NT2/D1 (cell line): ENCODE measurements around the gene CHAF1A.

Source experiments
- DNase-seq: peaks from one replicate; pipeline ENCODE4 v3.0.0-alpha.2; 2011; ENCODE audit warnings: low read depth, low spot score
- H3K27me3 ChIP-seq: 2 replicates; pipeline ENCODE4 v1.6.0; 2011; ENCODE audit warnings: mild to moderate bottlenecking; ENCODE audit not compliant: insufficient read length, insufficient read depth
- H3K36me3 ChIP-seq: 2 replicates; pipeline ENCODE4 v1.6.1; 2011; ENCODE audit warnings: mild to moderate bottlenecking, low read length, mixed read lengths; ENCODE audit not compliant: insufficient read depth, insufficient read length
- H3K4me1 ChIP-seq: 2 replicates; pipeline ENCODE4 v1.5.1; 2011; ENCODE audit not compliant: insufficient read depth, insufficient read length
- H3K4me3 ChIP-seq: 2 replicates; pipeline ENCODE4 v1.5.1; 2011; ENCODE audit warnings: low read depth; ENCODE audit not compliant: insufficient read length
- H3K9ac ChIP-seq: 2 replicates; pipeline ENCODE4 v1.6.0; 2011; ENCODE audit warnings: low read depth; ENCODE audit not compliant: insufficient read length
- H3K9me3 ChIP-seq: 2 replicates; pipeline ENCODE4 v1.5.1; 2011; ENCODE audit warnings: mild to moderate bottlenecking, low read length; ENCODE audit not compliant: insufficient read depth
- SUZ12 ChIP-seq: IDR thresholded peaks from 2 replicates; pipeline ENCODE4 v1.6.1; 2011; ENCODE audit not compliant: insufficient read length, insufficient read depth; ENCODE audit errors: extremely low read depth
- YY1 ChIP-seq: IDR thresholded peaks from 2 replicates; pipeline ENCODE4 v1.6.1; 2011; ENCODE audit not compliant: insufficient read length, insufficient read depth
- ZNF274 ChIP-seq: IDR thresholded peaks from 2 replicates; pipeline ENCODE4 v1.6.1; 2011; ENCODE audit warnings: mild to moderate bottlenecking, low read depth, low read length

Gene CHAF1A

DNA sequence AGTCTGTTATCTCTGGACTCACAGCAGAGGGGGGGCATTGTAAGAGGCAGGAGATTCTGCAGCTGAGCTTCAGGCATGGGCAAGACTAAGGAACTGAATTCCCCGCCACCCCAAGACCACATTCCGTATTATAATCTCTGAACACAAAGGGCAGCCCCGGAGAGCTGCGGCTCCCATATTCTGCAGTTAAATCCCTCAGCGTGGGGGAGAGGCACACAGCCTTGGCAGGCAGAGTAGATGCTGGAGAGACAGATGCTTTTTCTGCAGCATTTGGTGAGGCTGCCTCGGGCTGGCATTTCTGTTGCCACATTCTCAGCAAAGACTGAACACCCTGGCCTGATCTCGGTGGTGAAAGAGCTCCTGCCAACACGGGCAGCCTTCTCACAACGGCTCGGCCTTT, 12.9 kb downstream of the CHAF1A start:
- DNase-seq = peak; percentile 39
- TF ChIP-seq SUZ12 = no peak
- no peak for TF ChIP-seq YY1
- Histone ChIP-seq H3K9ac (peak overlapping the region; percentile 24), H3K4me1 (peaks cover 13% of the 10 kb centered on the region), H3K4me3 (no peak overlapping the region), H3K36me3 (peaks cover 87% of the 10 kb centered on the region), H3K9me3 (no peaks in the 10 kb centered on the region), H3K27me3 (no peaks in the 10 kb centered on the region)

DNA sequence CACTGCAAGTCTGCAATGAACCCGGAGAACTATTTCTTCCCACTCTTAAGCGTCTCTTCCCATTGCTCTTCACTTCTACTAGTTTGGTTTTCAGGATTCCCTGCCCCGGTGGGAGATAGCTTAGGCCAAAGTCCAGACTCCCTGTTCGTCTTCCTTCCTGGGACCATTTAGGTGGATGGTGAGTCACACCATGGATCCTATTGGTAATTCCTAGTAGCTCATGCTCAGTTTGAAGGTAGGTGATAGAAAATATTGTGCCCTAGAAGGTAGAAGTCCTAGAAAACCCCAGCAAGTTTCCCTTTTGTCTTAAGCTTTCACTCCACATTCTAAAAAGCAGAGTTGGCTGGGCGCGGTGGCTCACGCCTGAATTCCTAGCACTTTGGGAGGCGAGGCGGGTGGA, 13.8 kb downstream of the CHAF1A start:
- no peak for DNase-seq
- H3K9ac ChIP-seq = no peak overlapping the region
- H3K27me3 ChIP-seq = no peaks in the 10 kb centered on the region
- TF ChIP-seq SUZ12 (no peak), ZNF274 (no peak), YY1 (no peak)
- no peaks in the 10 kb centered on the region for H3K9me3 ChIP-seq
- H3K4me3 ChIP-seq = no peak overlapping the region
- peaks cover 13% of the 10 kb centered on the region for H3K4me1 ChIP-seq
- H3K36me3 ChIP-seq = peaks cover 87% of the 10 kb centered on the region

DNA sequence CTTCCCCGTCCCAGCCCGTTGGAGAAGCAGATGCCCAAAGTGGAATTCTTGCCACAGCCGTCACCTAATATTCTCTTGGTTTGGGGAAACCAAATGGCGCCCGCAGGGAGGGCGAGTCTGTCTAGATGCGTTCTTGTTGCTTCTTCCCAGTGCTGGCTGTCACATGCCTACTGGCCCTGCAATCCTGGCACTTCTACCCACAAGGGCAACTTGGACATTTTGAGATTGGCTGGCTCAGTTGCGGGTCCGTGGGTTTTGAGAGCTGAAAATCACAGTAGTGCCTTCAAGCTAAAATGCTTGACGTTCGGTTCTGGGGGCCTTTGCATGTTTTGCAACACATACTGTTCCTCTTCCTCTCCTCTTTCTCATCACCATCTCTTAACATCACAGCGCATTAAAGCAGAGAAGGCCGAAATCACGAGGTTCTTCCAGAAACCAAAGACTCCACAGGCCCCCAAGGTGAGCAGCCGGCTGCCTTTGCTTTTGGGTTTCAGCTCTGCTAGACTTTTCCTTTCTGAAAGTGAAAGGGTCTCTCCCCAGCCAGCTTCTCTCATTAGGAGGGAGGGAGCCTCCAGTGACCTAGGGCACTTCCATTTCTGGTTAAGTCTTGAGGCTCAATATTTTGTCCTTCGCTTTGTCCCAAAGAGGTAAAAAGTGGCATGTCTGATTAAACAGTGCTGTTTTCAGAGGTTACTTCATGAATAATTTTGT, 21.1 kb downstream of the CHAF1A start:
- no peak overlapping the region for H3K4me3 ChIP-seq
- H3K36me3 ChIP-seq = peaks cover 79% of the 10 kb centered on the region
- DNase-seq = no peak
- no peaks in the 10 kb centered on the region for H3K4me1 ChIP-seq
- TF ChIP-seq ZNF274 (no peak), SUZ12 (no peak), YY1 (no peak)
- no peaks in the 10 kb centered on the region for H3K9me3 ChIP-seq
- H3K27me3 ChIP-seq = no peaks in the 10 kb centered on the region
- H3K9ac ChIP-seq = no peak overlapping the region

DNA sequence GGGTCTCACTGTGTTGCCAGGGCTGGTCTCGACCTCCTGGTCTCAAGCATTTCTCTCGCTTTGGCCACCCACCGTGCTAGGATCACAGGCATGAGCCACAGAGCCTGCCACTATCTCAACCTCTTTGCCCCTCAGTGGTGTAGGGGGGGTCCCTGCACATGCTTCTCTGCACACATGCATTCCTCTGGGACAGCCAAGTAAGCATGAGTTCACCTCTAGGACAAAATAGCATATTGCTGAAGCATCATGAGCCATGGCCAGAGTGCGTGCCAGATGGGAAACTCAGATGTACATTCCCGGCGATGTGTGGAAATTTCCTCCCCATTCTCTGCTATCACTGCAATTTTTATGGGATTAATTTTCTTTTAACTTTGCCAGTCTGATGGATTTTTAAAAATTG, 23.1 kb downstream of the CHAF1A start:
- DNase-seq = no peak
- TF ChIP-seq YY1 = no peak
- TF ChIP-seq SUZ12 = no peak
- TF ChIP-seq ZNF274 = no peak
- Histone ChIP-seq H3K27me3 (no peaks in the 10 kb centered on the region), H3K9ac (no peak overlapping the region), H3K4me3 (no peak overlapping the region), H3K36me3 (peaks cover 82% of the 10 kb centered on the region), H3K4me1 (no peaks in the 10 kb centered on the region), H3K9me3 (no peaks in the 10 kb centered on the region)

DNA sequence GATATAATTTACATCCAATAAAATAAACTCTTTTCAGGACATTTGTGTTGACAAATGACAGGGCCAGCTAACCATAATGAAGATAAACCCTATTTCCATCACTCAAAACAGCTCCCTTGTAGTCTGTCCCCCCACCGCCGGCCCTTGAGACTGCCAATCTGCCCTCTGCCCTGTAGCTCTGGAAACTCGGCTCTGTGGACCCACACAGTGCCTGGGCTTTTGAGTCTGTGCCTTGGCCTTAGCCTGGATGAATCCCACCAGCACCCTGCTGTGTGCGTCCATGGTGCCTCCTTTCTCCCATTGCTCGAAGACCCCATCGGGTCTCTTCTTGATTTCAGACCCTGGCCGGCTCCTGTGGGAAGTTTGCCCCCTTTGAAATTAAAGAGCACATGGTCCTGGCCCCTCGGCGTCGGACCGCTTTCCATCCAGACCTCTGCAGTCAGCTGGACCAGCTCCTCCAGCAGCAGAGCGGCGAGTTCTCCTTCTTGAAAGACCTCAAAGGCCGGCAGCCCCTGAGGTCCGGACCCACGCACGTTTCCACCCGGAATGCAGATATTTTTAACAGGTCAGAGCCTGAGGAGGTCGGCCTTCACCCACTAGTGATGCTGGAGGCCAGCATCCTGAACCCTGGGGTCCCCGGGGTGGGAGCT, 26.0 kb downstream of the CHAF1A start:
- Histone ChIP-seq H3K4me3 (no peak overlapping the region), H3K9ac (no peak overlapping the region), H3K9me3 (no peaks in the 10 kb centered on the region), H3K36me3 (peaks cover 84% of the 10 kb centered on the region), H3K27me3 (no peaks in the 10 kb centered on the region), H3K4me1 (peaks cover 3% of the 10 kb centered on the region)
- DNase-seq = no peak
- TF ChIP-seq SUZ12 = no peak
- no peak for TF ChIP-seq ZNF274
- TF ChIP-seq YY1 = no peak

DNA sequence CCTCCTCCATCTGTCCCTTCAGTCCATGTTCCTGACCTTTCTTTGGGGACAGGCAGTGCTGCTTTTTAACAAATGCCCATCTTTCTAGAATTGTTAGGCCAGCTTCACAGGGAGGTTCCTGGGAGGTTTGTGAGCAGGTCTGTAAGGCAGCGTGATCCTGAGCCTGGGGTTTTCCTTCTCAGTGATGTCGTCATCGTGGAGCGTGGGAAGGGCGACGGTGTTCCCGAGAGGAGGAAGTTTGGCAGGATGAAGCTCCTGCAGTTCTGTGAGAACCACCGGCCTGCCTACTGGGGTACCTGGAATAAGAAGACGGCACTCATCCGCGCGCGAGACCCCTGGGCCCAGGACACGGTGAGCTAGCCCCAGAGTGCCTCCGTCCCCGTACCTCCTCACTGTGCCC, 26.8 kb downstream of the CHAF1A start:
- H3K9me3 ChIP-seq = no peaks in the 10 kb centered on the region
- H3K4me1 ChIP-seq = peaks cover 3% of the 10 kb centered on the region
- TF ChIP-seq SUZ12 = no peak
- no peak for TF ChIP-seq YY1
- TF ChIP-seq ZNF274 = no peak

DNA sequence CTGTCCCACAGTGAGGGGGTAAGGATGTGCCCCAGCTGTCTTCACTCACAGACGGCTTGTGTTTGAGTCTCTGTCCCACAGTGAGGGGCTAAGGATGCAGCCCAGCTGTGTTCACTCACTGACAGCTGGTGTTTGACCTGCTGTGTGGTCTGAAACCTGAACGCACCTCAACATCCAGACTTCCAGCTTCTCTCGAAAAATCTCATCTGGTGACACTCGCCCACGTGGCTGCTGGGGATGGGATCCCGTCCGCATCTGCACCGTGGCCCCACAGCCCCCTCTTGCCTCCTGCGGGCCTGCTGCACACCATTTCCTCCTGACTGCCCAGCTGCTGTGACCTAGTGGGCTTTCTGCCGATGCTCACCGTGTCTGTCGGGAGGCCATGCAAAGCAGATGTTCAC, 27.3 kb downstream of the CHAF1A start:
- no peak overlapping the region for H3K4me3 ChIP-seq
- no peak overlapping the region for H3K9ac ChIP-seq
- H3K4me1 ChIP-seq = peaks cover 3% of the 10 kb centered on the region
- TF ChIP-seq YY1 (no peak), ZNF274 (no peak), SUZ12 (no peak)
- no peaks in the 10 kb centered on the region for H3K27me3 ChIP-seq
- DNase-seq = no peak
- no peaks in the 10 kb centered on the region for H3K9me3 ChIP-seq
- peaks cover 86% of the 10 kb centered on the region for H3K36me3 ChIP-seq

More for the DNA sequence above, 26.8 kb downstream of the CHAF1A start:
- Histone ChIP-seq H3K36me3 (peaks cover 83% of the 10 kb centered on the region), H3K4me3 (no peak overlapping the region), H3K27me3 (no peaks in the 10 kb centered on the region), H3K9ac (no peak overlapping the region)
- no peak for DNase-seq

DNA sequence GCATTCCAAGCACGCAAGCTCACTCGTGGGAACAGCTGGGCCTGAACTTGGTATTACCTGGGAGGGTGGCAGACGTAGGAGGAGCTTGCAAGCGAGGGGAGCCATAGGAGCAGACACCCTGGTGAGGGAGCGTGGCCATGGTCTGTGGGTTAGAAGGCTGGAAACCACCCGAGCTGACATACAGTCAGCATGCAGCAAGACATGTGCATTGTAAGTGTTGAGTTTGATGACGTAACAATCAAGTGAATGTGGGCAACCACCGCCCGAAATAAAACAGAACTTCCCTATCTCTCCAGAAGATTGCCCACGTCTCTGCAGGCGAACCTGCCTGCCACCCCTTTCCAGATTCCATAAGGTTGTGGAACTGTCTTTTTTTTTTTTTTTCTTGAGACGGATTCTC, 28.3 kb downstream of the CHAF1A start:
- no peaks in the 10 kb centered on the region for H3K9me3 ChIP-seq
- H3K4me3 ChIP-seq = no peak overlapping the region
- no peak overlapping the region for H3K9ac ChIP-seq
- no peak for TF ChIP-seq SUZ12
- TF ChIP-seq ZNF274 = no peak
- TF ChIP-seq YY1 = no peak
- H3K4me1 ChIP-seq = peaks cover 3% of the 10 kb centered on the region
- H3K27me3 ChIP-seq = no peaks in the 10 kb centered on the region
- DNase-seq = no peak
- H3K36me3 ChIP-seq = peaks cover 84% of the 10 kb centered on the region
